CD4-positive, alpha-beta T cell (primary cell): ENCODE measurements around the gene PDZD11. TPM values are rescaled to one million over a fixed set of nuclear protein-coding genes. Genes with fewer than 3 reads are reported as not detected.
A peak's percentile ranks its signal among the peaks of the same experiment; 100 is the strongest.

Experiments used
- ATAC-seq: fragments of 200-7000 bp; cut with Tn5 transposase; one replicate; pipeline ENCODE4 v1.10.0; 2022; ENCODE audit warnings: mild to moderate bottlenecking; ENCODE audit not compliant: poor library complexity
- CTCF ChIA-PET: fragments of 350-600 bp; sonication (Branson Sonifier 250); formaldehyde crosslinking; loops from one replicate; lab custom pipeline; 2021; ENCODE audit warnings: antibody characterized with exemption, inconsistent platforms; lab: Charles Lee
- POLR2A ChIA-PET: fragments of 350-600 bp; sonication (Branson Sonifier 250); formaldehyde crosslinking; loops from one replicate; lab custom pipeline; 2021; ENCODE audit warnings: antibody characterized with exemption, inconsistent platforms; lab: Charles Lee
- DNase-seq, 14 experiments: peaks; one replicate each; pipeline ENCODE4 v3.0.0-alpha.2; 2013 to 2020; ENCODE audit warnings: mixed read lengths in 2 of 14
- H3K27ac ChIP-seq, 2 donors: one replicate each; pipeline versions ENCODE4 v1.5.1 to v1.7.0; 2013; ENCODE audit warnings: low read length in 2 of 2, low read depth in 1 of 2, mild to moderate bottlenecking in 1 of 2
- H3K27me3 ChIP-seq, 2 experiments: 1 replicate in 1 of 2; 2 replicates in 1 of 2; pipeline versions ENCODE4 v1.6.1 to v1.7.0; 2013; ENCODE audit warnings: low read length in 2 of 2, control low read depth in 1 of 2, mild to moderate bottlenecking in 1 of 2, moderate library complexity in 1 of 2; ENCODE audit not compliant: insufficient read depth in 2 of 2, control insufficient read depth in 1 of 2
- H3K36me3 ChIP-seq: one replicate; pipeline ENCODE4 v1.6.1; 2013; ENCODE audit warnings: low read length, control low read depth; ENCODE audit not compliant: insufficient read depth
- H3K4me1 ChIP-seq: one replicate; pipeline ENCODE4 v1.6.1; 2013; ENCODE audit warnings: low read length, control low read depth; ENCODE audit not compliant: insufficient read depth
- H3K4me3 ChIP-seq: one replicate; pipeline ENCODE4 v1.5.1; 2013; ENCODE audit warnings: mild to moderate bottlenecking, low read length, moderate library complexity
- H3K9me3 ChIP-seq, 2 experiments: 1 replicate in 1 of 2; 2 replicates in 1 of 2; pipeline versions ENCODE4 v1.6.1 to v1.7.0; 2013; ENCODE audit warnings: low read length in 2 of 2, mild to moderate bottlenecking in 2 of 2, control low read depth in 1 of 2, moderate library complexity in 1 of 2; ENCODE audit not compliant: control insufficient read depth in 1 of 2, insufficient read depth in 1 of 2
- H3K27ac Mint-ChIP-seq: one replicate; pipeline ENCODE4 v1.8.0; 2020; ENCODE audit warnings: mixed read lengths
- H3K27me3 Mint-ChIP-seq: one replicate; pipeline ENCODE4 v1.8.0; 2021; ENCODE audit warnings: mixed read lengths
- H3K36me3 Mint-ChIP-seq: one replicate; pipeline ENCODE4 v1.8.0; 2021; ENCODE audit warnings: low read depth, mixed read lengths
- H3K4me1 Mint-ChIP-seq: one replicate; pipeline ENCODE4 v1.8.0; 2021; ENCODE audit warnings: low read depth, mixed read lengths
- H3K4me3 Mint-ChIP-seq: one replicate; pipeline ENCODE4 v1.8.0; 2020; ENCODE audit warnings: mild to moderate bottlenecking, mixed read lengths
- H3K9me3 Mint-ChIP-seq: one replicate; pipeline ENCODE4 v1.8.0; 2020; ENCODE audit warnings: mixed read lengths
- intact Hi-C, 2 experiments: fragments of 100-400 bp; cut with DNase I in 1 of 2; cut with micrococcal nuclease in 1 of 2; formaldehyde crosslinking; loops; one replicate each; pipeline versions ENCODE4 v1.15.1 to v1.9.0; 2023 to 2025; cut with DNase I, micrococcal nuclease
- polyA plus RNA-seq, 2 donors: library from polyadenylated mRNA; unstranded; fragments of 120-200 nt; gene quantifications; one replicate each; pipeline ENCODE4 v1.2.1, GENCODE V29; 2013
- total RNA-seq, 174 experiments: library from RNA in 2 of 174; stranded (reverse) in 2 of 174; gene quantifications; one replicate each; pipeline ENCODE4 v1.2.3 and lab custom pipeline; 2021 to 2026
- TF ChIP-seq, protein P1 (sequence below): fragments of 200-600 bp; IDR thresholded peaks from one replicate; pipeline ENCODE4 v1.8.0; 2022; ENCODE audit warnings: antibody characterized with exemption, mild to moderate bottlenecking

Gene PDZD11, protein sequence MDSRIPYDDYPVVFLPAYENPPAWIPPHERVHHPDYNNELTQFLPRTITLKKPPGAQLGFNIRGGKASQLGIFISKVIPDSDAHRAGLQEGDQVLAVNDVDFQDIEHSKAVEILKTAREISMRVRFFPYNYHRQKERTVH
- total RNA-seq, result 1 to 10 TPM; 6.1 to 7.8 TPM
- polyA plus RNA-seq (2013, experiment 1 of 2), result 21.2 TPM
- polyA plus RNA-seq (2013, experiment 2 of 2), result 20.4 TPM
- total RNA-seq (lab: John Stamatoyannopoulos, UW), result 1.0 to 17.3 (median 8.9) reads per million in 172 experiments

DNA sequence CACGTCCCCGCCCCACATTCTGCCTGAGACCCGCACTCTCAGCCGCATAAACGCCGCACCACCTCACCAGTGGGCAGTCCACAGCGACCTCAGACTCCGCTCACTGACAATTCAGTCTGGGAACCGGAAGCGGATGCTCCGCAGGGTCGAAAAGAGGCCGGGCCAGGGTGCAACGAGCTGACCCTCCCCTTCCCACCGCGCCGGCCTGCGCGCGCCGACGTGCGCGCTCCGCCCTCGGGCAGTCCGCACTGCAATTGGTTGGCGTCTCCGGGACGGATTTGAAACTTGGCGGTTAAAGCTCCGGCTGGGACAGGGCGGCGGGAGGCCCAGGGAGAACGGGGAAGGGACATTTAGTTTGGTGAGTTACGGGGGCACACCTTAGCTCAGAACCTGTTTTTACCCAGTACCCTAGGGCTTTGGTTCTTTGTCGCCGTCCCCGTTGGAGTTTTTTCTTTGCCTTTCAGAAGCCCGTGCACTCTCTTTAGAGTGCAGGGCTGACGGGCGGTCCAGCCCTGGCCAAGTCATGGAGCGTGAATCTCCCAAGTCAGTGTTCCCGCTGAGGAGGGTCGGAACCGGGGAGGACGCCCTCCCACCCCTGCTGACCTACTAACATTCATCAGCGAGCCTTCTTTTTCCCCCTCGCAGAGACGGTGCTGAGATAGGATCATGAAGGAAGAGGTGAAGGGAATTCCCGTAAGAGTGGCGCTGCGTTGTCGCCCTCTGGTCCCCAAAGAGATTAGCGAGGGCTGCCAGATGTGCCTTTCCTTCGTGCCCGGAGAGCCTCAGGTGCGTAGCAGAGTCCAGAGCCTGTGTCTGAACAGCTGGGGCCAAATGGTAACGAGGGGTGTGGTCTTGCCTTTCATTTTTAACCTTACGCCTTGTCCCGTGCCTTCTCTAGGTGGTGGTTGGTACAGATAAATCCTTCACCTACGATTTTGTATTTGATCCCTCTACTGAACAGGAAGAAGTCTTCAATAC, at the start of gene PDZD11, which contains the start of gene KIF4A:
TSS of gene PDZD11 (minus strand) at position 135 of the 978 bp plus-strand sequence. CDS start 586 bp downstream, outside the sequence.
TSS of gene KIF4A (plus strand) at position 312 of the 978 bp plus-strand sequence. CDS start at position 667, 355 bp downstream.
- Mint-ChIP-seq H3K36me3 (peaks cover 37% of the 10 kb centered on the region), H3K27ac (peak within 1 kb of the TSS; percentile 81), H3K27me3 (no peaks in the 10 kb centered on the region), H3K9me3 (no peaks in the 10 kb centered on the region), H3K4me1 (peaks cover 18% of the 10 kb centered on the region), H3K4me3 (peak within 1 kb of the TSS; percentile 86)
- ChIA-PET POLR2A (interaction anchor here (0.9 to 1.2 kb wide), 3 partner anchors 23 to 157 kb away, joined by 3 to 9 read pairs (median 3); partner anchors contain the start of gene IGBP1), CTCF (no interaction called here)
- Histone ChIP-seq H3K27me3 (no peaks in the 10 kb centered on the region), H3K9me3 (no peaks in the 10 kb centered on the region), H3K27ac (peak within 1 kb of the TSS in 1 of 2 donors; percentile 62), H3K36me3 (no peaks in the 10 kb centered on the region), H3K4me1 (peaks cover 13% of the 10 kb centered on the region), H3K4me3 (peak within 1 kb of the TSS; percentile 76)
- TF ChIP-seq, protein P1, sequence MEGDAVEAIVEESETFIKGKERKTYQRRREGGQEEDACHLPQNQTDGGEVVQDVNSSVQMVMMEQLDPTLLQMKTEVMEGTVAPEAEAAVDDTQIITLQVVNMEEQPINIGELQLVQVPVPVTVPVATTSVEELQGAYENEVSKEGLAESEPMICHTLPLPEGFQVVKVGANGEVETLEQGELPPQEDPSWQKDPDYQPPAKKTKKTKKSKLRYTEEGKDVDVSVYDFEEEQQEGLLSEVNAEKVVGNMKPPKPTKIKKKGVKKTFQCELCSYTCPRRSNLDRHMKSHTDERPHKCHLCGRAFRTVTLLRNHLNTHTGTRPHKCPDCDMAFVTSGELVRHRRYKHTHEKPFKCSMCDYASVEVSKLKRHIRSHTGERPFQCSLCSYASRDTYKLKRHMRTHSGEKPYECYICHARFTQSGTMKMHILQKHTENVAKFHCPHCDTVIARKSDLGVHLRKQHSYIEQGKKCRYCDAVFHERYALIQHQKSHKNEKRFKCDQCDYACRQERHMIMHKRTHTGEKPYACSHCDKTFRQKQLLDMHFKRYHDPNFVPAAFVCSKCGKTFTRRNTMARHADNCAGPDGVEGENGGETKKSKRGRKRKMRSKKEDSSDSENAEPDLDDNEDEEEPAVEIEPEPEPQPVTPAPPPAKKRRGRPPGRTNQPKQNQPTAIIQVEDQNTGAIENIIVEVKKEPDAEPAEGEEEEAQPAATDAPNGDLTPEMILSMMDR, result no peak
- ATAC-seq, result peak; percentile 96
- peak; percentile 45 to 87 (median 65) for DNase-seq
- intact Hi-C loops, result loop anchor here (5.0 to 10.0 kb wide), 3 partner anchors 142 to 155 kb away; partner anchors contain the start of gene IGBP1 (in 1 of the 2)

DNA sequence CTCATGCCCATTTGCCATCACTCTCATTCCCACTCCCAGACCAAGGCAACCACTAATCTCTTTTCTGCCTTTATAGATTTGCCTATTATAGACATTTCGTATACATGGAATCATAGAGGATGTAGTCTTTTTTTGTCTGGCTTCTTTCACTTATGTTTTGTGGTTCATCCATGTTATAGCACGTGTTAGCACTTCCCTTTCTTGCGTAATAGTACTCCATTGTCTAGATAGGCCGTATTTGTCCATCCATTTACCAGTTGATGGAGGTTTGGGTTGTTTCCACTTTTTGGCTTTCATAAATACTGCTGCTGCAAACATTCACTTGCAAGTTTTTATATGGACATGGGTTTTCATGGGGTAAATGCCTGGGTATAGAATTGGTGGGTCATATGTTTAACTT, 48.6 kb upstream of the PDZD11 start:
- no peak overlapping the region for H3K4me3 Mint-ChIP-seq
- ATAC-seq, result no peak
- Histone ChIP-seq H3K36me3 (no peaks in the 10 kb centered on the region), H3K27me3 (no peaks in the 10 kb centered on the region), H3K4me3 (no peak overlapping the region), H3K27ac (no peak overlapping the region), H3K9me3 (no peaks in the 10 kb centered on the region), H3K4me1 (no peaks in the 10 kb centered on the region)
- intact Hi-C loops, result loop anchor here in 1 of 2 experiments (10.0 kb wide), 1 partner anchor 57 kb away; no protein-coding TSS in a partner anchor
- TF ChIP-seq, protein P1, result no peak
- peak in 1 of 14 experiments; percentile 0 for DNase-seq
- CTCF ChIA-PET, result no interaction called here
- H3K27me3 Mint-ChIP-seq, result no peaks in the 10 kb centered on the region
- no peaks in the 10 kb centered on the region for H3K36me3 Mint-ChIP-seq
- H3K9me3 Mint-ChIP-seq, result no peaks in the 10 kb centered on the region
- H3K27ac Mint-ChIP-seq, result no peak overlapping the region
- H3K4me1 Mint-ChIP-seq, result no peaks in the 10 kb centered on the region
- POLR2A ChIA-PET, result no interaction called here

DNA sequence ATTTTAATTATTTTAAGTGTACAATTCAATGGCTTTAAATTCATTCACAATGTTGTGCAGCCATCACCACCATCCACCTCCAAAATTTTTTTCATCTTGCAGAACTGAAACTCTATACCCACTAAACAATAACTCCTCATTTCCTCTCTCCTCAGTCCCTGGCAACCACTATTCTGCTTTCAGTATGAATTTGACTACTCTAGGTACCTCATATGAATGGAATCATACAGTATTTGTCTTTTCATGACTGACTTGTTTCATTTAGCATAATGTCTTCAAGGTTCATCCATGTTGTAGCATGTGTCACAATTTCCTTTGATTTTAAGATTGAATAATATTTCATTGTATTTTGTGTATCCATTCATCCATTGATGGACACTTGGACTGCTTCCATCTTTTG, 47.0 kb upstream of the PDZD11 start:
- Mint-ChIP-seq H3K4me1 (no peaks in the 10 kb centered on the region), H3K4me3 (no peak overlapping the region), H3K9me3 (no peaks in the 10 kb centered on the region), H3K27me3 (no peaks in the 10 kb centered on the region), H3K36me3 (no peaks in the 10 kb centered on the region), H3K27ac (no peak overlapping the region)
- CTCF ChIA-PET, result no interaction called here
- H3K4me3 ChIP-seq, result no peak overlapping the region
- H3K4me1 ChIP-seq, result no peaks in the 10 kb centered on the region
- no peak overlapping the region for H3K27ac ChIP-seq
- H3K27me3 ChIP-seq, result no peaks in the 10 kb centered on the region
- no peaks in the 10 kb centered on the region for H3K36me3 ChIP-seq
- no peak for ATAC-seq
- intact Hi-C loops, result loop anchor here in 1 of 2 experiments (10.0 kb wide), 1 partner anchor 58 kb away; no protein-coding TSS in a partner anchor
- DNase-seq, result peak in 1 of 14 experiments; percentile 1
- POLR2A ChIA-PET, result no interaction called here
- TF ChIP-seq, protein P1, result no peak
- no peaks in the 10 kb centered on the region for H3K9me3 ChIP-seq
